Activated T-helper 2 cell treated with anti-CD3 and anti-CD28 coated beads, Interferon-gamma antibody, Interleukin-2, Interleukin-4, amounts not matched to agents 10 μg/mL and 5 μg/mL and 100 μg/mL, durations not matched to agents 14 hours and 24 hours and 36 hours (primary cell): ENCODE measurements around the gene DSE. TPM values are rescaled to one million over a fixed set of nuclear protein-coding genes. Genes with fewer than 3 reads are reported as not detected.
A peak's percentile ranks its signal among the peaks of the same experiment; 100 is the strongest.

Experiments
- DNase-seq: peaks from one replicate; pipeline ENCODE4 v3.0.0; 2021; ENCODE audit warnings: low spot score
- H3K27ac Mint-ChIP-seq: one replicate; pipeline ENCODE4 v1.8.0; 2021; ENCODE audit warnings: mixed read lengths
- H3K27me3 Mint-ChIP-seq: one replicate; pipeline ENCODE4 v1.8.0; 2021; ENCODE audit warnings: low read depth, mixed read lengths
- H3K36me3 Mint-ChIP-seq: one replicate; pipeline ENCODE4 v1.8.0; 2021; ENCODE audit warnings: low read depth, mixed read lengths
- H3K4me1 Mint-ChIP-seq: one replicate; pipeline ENCODE4 v1.8.0; 2021; ENCODE audit warnings: low read depth, mixed read lengths
- H3K4me3 Mint-ChIP-seq: one replicate; pipeline ENCODE4 v1.8.0; 2021; ENCODE audit warnings: low read depth, mild to moderate bottlenecking, moderate library complexity, mixed read lengths
- H3K9me3 Mint-ChIP-seq: one replicate; pipeline ENCODE4 v1.8.0; 2021; ENCODE audit warnings: mixed read lengths
- intact Hi-C: fragments of 100-400 bp; cut with micrococcal nuclease; formaldehyde crosslinking; loops from one replicate; pipeline ENCODE4 v1.15.1; 2023
- total RNA-seq: library from RNA; stranded (reverse); gene quantifications from 2 replicates; pipeline ENCODE4 v1.2.3, GENCODE V29; 2022

Gene DSE
- total RNA-seq, 1 donor from 2014 or later = 3.4 TPM

GRCh38 chr6:116366740-116367275 is 3.9 kb upstream of the DSE start:
- Mint-ChIP-seq H3K36me3 (no peaks in the 10 kb centered on the region), H3K4me1 (peaks cover 9% of the 10 kb centered on the region), H3K4me3 (no peak overlapping the region), H3K27ac (no peak overlapping the region), H3K9me3 (no peaks in the 10 kb centered on the region), H3K27me3 (peaks cover 40% of the 10 kb centered on the region)
- no peak for DNase-seq
- intact Hi-C loops = no loop called here

- peak overlapping the region; percentile 65 for H3K4me3 Mint-ChIP-seq
Measured at GRCh38 chr6:116369540-116369939, 1.2 kb upstream of the DSE start.

GRCh38 chr6:116369964-116370759 is 585 bp upstream of the DSE start:
- Mint-ChIP-seq H3K4me1 (peaks cover 10% of the 10 kb centered on the region), H3K36me3 (no peaks in the 10 kb centered on the region), H3K27me3 (peaks cover 57% of the 10 kb centered on the region), H3K4me3 (peak overlapping the region; percentile 77), H3K9me3 (no peaks in the 10 kb centered on the region), H3K27ac (no peak overlapping the region)
- intact Hi-C loops = loop anchor here (5.0 kb wide), 3 partner anchors 83 to 162 kb away; no protein-coding TSS in a partner anchor
- no peak for DNase-seq

More at GRCh38 chr6:116369540-116369939, 1.2 kb upstream of the DSE start:
- H3K27me3 Mint-ChIP-seq = peaks cover 53% of the 10 kb centered on the region
- H3K9me3 Mint-ChIP-seq = no peaks in the 10 kb centered on the region
- no peaks in the 10 kb centered on the region for H3K36me3 Mint-ChIP-seq
- H3K27ac Mint-ChIP-seq = no peak overlapping the region
- peaks cover 10% of the 10 kb centered on the region for H3K4me1 Mint-ChIP-seq
- intact Hi-C loops = no loop called here
- DNase-seq = no peak

GRCh38 chr6:116371120-116371917 is 572 bp downstream of the DSE start:
- H3K9me3 Mint-ChIP-seq = no peaks in the 10 kb centered on the region
- no peak overlapping the region for H3K27ac Mint-ChIP-seq
- DNase-seq = no peak
- intact Hi-C loops = loop anchor here (5.0 kb wide), 3 partner anchors 84 to 161 kb away; no protein-coding TSS in a partner anchor
- peaks cover 10% of the 10 kb centered on the region for H3K4me1 Mint-ChIP-seq
- H3K4me3 Mint-ChIP-seq = peak overlapping the region; percentile 72
- no peaks in the 10 kb centered on the region for H3K36me3 Mint-ChIP-seq
- H3K27me3 Mint-ChIP-seq = peaks cover 61% of the 10 kb centered on the region

GRCh38 chr6:116371918-116372209 is 1.1 kb downstream of the DSE start:
- Mint-ChIP-seq H3K4me1 (peaks cover 10% of the 10 kb centered on the region), H3K9me3 (no peaks in the 10 kb centered on the region), H3K27ac (no peak overlapping the region), H3K27me3 (peaks cover 62% of the 10 kb centered on the region), H3K36me3 (no peaks in the 10 kb centered on the region), H3K4me3 (peak overlapping the region; percentile 72)
- DNase-seq = no peak
- intact Hi-C loops = loop anchor here (5.0 kb wide), 3 partner anchors 85 to 160 kb away; no protein-coding TSS in a partner anchor

- Mint-ChIP-seq H3K4me3 (no peak overlapping the region), H3K36me3 (no peaks in the 10 kb centered on the region), H3K27ac (no peak overlapping the region), H3K9me3 (no peaks in the 10 kb centered on the region), H3K4me1 (peaks cover 8% of the 10 kb centered on the region), H3K27me3 (peaks cover 64% of the 10 kb centered on the region)
- DNase-seq = no peak
- intact Hi-C loops = loop anchor here (5.0 kb wide), 3 partner anchors 86 to 159 kb away; no protein-coding TSS in a partner anchor
Measured at GRCh38 chr6:116373300-116373699, 2.6 kb downstream of the DSE start.

DNA sequence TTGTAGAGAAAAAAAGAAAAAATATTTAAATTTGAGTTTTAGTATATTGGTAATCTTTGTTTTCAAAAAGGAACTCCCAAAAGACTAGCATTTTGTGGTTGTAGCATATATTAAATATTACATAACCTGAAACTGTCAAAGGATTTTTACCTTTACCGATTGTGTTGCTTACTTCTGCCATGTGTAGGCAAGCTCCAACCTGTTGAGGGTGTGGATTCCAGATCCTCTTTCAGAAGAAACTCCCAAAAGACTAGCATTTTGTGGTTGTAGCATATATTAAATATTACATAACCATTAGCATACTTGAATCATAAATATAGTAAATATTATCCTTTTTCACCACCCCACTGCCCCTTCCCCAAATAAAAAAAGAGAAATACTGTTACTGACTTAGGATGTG is 3.2 kb downstream of the DSE start:
- H3K27me3 Mint-ChIP-seq = peaks cover 64% of the 10 kb centered on the region
- intact Hi-C loops = loop anchor here (5.0 kb wide), 3 partner anchors 87 to 158 kb away; no protein-coding TSS in a partner anchor
- H3K4me3 Mint-ChIP-seq = no peak overlapping the region
- no peak for DNase-seq
- H3K9me3 Mint-ChIP-seq = no peaks in the 10 kb centered on the region
- H3K36me3 Mint-ChIP-seq = no peaks in the 10 kb centered on the region
- H3K27ac Mint-ChIP-seq = no peak overlapping the region
- H3K4me1 Mint-ChIP-seq = peaks cover 8% of the 10 kb centered on the region

DNA sequence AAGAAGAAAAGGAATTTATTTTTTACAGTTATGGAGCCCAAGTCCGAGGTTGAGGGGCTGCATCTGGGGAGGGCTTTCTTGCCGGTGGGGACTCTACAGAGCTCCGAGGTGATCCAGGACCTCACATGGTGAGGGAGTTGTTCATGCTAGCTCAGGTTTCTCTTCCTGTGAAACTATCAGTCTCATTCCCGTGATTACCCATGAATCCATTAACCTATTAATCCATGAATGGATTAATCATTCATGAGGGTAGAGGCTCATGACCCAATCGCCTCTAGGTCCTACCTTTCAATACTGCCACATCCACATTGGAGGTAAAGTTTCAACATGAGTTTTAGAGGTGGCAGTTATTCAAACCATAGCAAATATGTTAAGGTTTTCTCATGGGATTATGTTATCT is 3.8 kb downstream of the DSE start:
- DNase-seq = no peak
- H3K4me3 Mint-ChIP-seq = no peak overlapping the region
- H3K27me3 Mint-ChIP-seq = peaks cover 58% of the 10 kb centered on the region
- H3K4me1 Mint-ChIP-seq = peaks cover 8% of the 10 kb centered on the region
- H3K9me3 Mint-ChIP-seq = no peaks in the 10 kb centered on the region
- H3K36me3 Mint-ChIP-seq = no peaks in the 10 kb centered on the region
- intact Hi-C loops = loop anchor here (5.0 kb wide), 3 partner anchors 87 to 158 kb away; no protein-coding TSS in a partner anchor
- no peak overlapping the region for H3K27ac Mint-ChIP-seq

DNA sequence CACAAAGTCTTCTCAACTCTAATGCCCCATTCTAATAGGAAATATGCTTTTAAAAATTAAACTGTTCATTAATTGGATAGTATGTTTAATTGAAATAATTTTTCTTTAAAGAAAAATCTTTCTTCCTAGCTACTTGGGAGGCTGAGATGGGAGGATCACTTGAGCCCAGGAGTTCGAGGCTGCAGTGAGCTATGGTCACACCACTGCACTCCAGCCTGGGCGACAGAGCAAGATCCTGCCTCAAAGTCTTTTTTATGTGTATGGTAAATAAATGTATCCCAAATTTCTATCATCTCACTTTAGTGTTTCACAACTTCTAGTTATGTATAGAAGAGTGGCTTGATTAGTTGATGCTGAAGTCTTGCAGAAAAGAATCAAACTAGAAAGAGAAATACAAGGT is 4.5 kb downstream of the DSE start:
- Mint-ChIP-seq H3K27ac (no peak overlapping the region), H3K27me3 (peaks cover 56% of the 10 kb centered on the region), H3K4me3 (no peak overlapping the region), H3K36me3 (no peaks in the 10 kb centered on the region), H3K9me3 (no peaks in the 10 kb centered on the region), H3K4me1 (peaks cover 3% of the 10 kb centered on the region)
- DNase-seq = no peak
- intact Hi-C loops = no loop called here

DNA sequence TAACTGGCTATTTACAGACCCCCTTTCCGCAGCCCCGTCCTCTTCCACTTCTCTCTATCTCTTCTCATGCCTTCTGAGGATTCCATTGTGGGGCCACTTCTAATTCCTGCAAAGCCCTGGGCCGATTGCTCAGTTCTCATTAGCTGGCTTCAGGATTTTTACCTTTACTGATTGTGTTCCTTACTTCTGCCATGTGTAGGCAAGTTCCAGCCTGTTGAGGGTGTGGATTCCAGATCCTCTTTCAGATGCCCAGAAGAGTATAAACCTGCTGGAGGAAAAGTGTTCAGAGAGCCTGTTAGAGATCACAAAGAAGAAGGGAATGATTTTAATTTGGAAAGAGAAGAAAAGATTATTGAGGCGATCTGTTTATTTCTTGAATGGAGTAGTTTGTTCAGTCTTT is 5.4 kb downstream of the DSE start:
- Mint-ChIP-seq H3K4me3 (no peak overlapping the region), H3K4me1 (peaks cover 1% of the 10 kb centered on the region), H3K27ac (no peak overlapping the region), H3K36me3 (no peaks in the 10 kb centered on the region), H3K27me3 (peaks cover 57% of the 10 kb centered on the region), H3K9me3 (no peaks in the 10 kb centered on the region)
- intact Hi-C loops = no loop called here
- DNase-seq = no peak

DNA sequence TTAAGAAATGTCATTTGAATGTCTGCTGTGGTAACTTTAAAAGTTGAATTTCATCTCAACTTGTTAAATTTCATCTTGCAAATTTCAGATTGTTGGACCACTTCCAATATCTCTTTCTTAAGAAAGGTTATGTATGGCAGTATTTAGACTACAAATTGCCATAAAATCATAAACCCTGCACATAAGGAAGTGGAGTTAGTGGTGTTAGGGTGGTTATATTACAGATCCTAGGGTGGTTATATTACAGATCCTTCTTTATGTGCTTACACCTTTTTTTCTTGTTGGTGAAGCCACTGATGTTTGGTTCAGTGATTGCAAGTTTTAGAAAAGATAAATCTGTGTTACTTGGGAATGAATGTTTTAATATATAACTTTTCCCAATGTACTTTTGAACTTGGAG is 9.0 kb downstream of the DSE start:
- H3K9me3 Mint-ChIP-seq = no peaks in the 10 kb centered on the region
- H3K4me1 Mint-ChIP-seq = no peaks in the 10 kb centered on the region
- DNase-seq = no peak
- H3K27ac Mint-ChIP-seq = no peak overlapping the region
- intact Hi-C loops = no loop called here
- H3K4me3 Mint-ChIP-seq = no peak overlapping the region
- H3K36me3 Mint-ChIP-seq = no peaks in the 10 kb centered on the region
- H3K27me3 Mint-ChIP-seq = peaks cover 54% of the 10 kb centered on the region

GRCh38 chr6:116380346-116380745 is 9.6 kb downstream of the DSE start:
- no peaks in the 10 kb centered on the region for H3K36me3 Mint-ChIP-seq
- H3K27ac Mint-ChIP-seq = no peak overlapping the region
- no peaks in the 10 kb centered on the region for H3K4me1 Mint-ChIP-seq
- DNase-seq = no peak
- no peak overlapping the region for H3K4me3 Mint-ChIP-seq
- intact Hi-C loops = no loop called here
- no peaks in the 10 kb centered on the region for H3K9me3 Mint-ChIP-seq
- H3K27me3 Mint-ChIP-seq = peaks cover 54% of the 10 kb centered on the region

GRCh38 chr6:116381000-116381399 is 10.3 kb downstream of the DSE start:
- Mint-ChIP-seq H3K4me3 (no peak overlapping the region), H3K9me3 (no peaks in the 10 kb centered on the region), H3K4me1 (no peaks in the 10 kb centered on the region), H3K27me3 (peaks cover 51% of the 10 kb centered on the region), H3K27ac (no peak overlapping the region), H3K36me3 (no peaks in the 10 kb centered on the region)
- intact Hi-C loops = no loop called here
- DNase-seq = no peak
